ENCODE results near the gene ADAT3. TPM values are rescaled to one million over a fixed set of nuclear protein-coding genes. Genes with fewer than 3 reads are reported as not detected.

Gene ADAT3
- total RNA-seq, 4 donors from 2014 or later, result 2.4 to 6.2 (median 3.9) TPM

DNA sequence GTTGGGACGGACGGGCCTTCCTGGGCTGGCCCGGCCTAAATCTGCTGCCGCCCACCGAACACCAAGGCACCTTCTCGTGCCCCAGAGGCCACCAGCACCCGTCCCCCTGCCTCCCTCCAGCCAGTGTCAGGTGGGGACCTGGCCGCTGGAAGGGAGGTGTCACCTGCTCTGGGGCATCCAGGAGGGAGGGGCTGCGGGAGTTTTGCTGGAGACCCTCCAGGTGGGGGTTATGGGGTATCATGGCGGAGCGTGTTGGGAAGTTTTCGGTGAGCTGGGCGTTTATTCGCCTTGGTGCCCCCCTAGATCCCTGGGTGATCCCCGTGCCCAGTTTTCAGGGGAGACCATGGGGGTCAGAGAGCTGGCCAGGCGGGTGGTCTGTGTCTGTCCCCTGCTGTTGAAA, 45.4 kb downstream of the ADAT3 start:
- ATAC-seq (ENCODE audit: low FRiP score), result no peak
- no peak for DNase-seq (ENCODE audit: low spot score)
- TF ChIP-seq, protein P1, sequence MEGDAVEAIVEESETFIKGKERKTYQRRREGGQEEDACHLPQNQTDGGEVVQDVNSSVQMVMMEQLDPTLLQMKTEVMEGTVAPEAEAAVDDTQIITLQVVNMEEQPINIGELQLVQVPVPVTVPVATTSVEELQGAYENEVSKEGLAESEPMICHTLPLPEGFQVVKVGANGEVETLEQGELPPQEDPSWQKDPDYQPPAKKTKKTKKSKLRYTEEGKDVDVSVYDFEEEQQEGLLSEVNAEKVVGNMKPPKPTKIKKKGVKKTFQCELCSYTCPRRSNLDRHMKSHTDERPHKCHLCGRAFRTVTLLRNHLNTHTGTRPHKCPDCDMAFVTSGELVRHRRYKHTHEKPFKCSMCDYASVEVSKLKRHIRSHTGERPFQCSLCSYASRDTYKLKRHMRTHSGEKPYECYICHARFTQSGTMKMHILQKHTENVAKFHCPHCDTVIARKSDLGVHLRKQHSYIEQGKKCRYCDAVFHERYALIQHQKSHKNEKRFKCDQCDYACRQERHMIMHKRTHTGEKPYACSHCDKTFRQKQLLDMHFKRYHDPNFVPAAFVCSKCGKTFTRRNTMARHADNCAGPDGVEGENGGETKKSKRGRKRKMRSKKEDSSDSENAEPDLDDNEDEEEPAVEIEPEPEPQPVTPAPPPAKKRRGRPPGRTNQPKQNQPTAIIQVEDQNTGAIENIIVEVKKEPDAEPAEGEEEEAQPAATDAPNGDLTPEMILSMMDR (IDR thresholded peaks at IDR 0.05), result no peak

DNA sequence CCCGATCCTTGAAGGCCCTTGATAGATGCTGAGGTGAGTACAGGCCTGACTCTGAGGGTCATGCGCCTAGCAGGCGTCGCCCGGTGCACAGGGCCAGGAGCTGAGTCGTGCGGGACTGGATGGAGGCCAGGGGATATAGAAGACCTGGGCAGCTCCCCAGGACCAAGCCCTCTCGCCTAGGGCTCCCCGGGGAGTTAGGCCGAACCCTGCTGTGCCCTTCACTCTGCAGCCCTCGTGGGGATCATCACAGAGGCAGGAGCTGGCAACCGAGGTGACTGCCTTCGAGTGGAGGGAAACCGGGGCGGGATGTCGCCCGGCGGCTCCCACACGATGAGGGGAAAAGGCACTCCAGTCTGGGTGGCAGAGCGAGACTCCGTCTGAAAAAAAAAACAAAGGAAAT, 47.4 kb downstream of the ADAT3 start:
- ATAC-seq (ENCODE audit: low FRiP score) (no peak), DNase-seq (ENCODE audit: low spot score) (no peak)
- TF ChIP-seq, protein P1 (IDR thresholded peaks at IDR 0.05), result no peak

DNA sequence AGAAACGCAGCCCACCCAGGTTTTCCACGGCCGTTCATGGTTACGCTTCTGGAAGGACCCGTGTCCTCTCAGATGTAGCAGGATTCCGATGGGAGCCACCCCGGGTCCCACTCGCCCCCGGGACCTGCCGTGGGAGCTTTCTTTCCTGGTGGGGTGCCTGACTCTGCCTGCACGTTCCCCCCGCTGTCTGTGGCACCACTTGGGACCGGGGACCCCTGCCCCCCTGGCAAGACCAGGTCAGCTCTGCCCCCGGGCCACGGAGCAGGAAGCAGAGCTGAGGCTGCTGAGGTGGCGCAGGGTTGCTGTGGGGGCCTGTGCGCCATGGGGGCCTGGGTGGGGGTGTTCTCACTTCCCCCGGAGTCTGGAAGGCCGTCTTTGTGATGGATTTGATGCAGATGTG, 47.8 kb downstream of the ADAT3 start:
- no peak for ATAC-seq (ENCODE audit: low FRiP score)
- no peak for DNase-seq (ENCODE audit: low spot score)
- TF ChIP-seq, protein P1 (IDR thresholded peaks at IDR 0.05), result no peak

DNA sequence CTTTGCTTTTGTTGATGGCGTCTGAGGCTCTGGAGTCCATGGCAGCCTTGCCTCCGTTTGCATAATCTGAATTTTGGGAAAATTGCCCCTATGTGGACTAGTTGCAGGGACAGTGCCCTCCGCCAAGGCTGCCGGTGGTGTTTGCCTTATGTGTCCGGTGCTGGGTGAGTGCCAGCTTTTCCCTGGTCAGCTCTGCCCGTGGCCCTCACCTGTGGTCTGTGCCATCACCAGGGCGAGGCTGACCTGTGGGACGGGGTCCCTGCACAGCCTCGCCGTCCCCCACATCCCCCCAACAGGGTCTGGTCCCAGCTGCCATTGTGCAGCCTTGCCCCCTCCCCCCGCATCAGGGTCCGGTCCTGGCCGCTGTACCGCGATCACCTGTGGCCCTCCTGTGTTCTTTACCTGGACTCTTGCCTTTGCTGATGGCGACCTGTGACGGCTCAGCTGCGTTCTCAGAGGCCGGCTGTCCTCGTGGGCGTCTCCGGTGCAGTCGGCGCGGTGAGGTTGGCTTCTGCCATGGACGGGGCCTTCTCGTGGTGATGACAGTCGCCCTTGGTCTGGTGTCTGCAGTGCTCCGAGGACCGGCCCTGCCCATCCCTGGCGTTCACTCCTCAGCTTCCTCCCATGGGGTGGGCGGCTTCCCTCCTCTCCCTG, 48.4 kb downstream of the ADAT3 start:
- ATAC-seq (ENCODE audit: low FRiP score) (no peak), DNase-seq (ENCODE audit: low spot score) (no peak)
- TF ChIP-seq, protein P1 (IDR thresholded peaks at IDR 0.05), result no peak

DNA sequence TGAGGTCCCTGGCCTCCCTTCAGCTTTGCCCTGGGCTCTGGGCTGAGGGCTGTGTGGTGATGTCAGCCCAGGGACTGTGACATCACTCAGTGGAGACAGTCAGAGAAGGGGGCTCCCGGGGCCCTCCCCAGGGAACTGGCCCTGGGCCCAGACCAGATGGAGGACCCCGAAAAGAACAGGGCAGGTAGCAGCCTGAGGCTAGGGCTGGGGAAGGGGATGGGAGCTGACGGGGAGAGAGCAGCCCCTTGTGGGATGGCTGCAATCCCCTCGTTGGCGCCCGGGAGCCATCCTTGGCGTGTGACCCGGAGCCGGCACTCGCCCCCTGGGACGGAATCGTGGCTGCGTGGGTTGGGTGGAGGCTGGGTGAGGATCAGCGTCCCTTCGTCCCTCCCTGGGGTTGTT, 49.3 kb downstream of the ADAT3 start:
- ATAC-seq (ENCODE audit: low FRiP score), result no peak
- no peak for DNase-seq (ENCODE audit: low spot score)
- TF ChIP-seq, protein P1 (IDR thresholded peaks at IDR 0.05), result no peak

DNA sequence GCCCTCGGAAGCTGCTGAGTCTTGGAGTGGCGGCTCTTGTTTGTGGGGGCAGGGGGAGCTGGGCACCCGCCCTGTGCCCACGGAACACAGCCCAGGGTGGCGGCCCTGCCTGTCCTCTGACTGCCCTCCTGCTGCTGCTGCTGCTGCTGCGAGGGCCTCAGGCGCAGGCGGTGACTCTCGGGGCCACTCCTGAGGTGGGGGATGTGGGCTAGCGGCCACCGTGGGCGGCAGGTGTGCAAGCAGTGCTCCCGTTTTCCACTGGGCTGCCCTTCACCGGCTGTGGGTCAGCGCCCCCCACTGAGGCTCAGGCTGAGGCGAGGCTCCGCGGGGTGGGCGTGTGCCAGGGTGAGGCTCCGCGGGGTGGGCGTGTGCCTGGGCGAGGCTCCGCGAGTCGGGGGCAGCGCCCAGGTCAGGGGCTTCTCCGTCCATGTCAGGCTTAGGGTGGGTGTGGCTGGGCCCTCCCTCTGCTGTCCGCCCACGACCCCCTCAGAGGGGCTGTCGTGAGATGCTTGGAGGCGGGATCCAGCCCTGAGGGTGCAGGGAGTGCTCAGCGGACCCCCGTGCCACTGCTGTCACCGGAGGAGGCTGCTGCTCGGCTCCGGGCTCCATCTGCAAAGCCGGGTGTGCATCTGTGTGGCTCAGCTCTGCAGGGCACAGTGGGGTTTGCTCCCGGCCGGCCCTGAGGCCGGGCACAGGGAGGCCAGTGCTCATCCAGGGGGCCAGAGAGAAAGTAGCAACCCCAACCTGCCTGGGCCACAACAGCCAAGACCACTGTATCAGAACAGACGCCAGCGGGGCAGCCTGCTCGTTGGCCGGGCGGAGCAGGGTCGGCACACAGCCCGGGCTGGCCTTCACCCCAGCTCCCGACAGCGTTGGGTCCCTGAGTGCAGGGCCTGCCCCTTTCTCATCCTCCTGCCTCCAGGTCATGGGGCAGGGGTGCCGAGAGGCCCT, 50.2 kb downstream of the ADAT3 start:
- TF ChIP-seq, protein P1 (IDR thresholded peaks at IDR 0.05), result no peak
- ATAC-seq (ENCODE audit: low FRiP score), result peak; percentile 17

More for the DNA sequence above, 50.2 kb downstream of the ADAT3 start:
- no peak for DNase-seq (ENCODE audit: low spot score)

Data from omental fat pad (tissue), 4 donors.